HCT116 (cell line): Measurements from ENCODE around the gene APOD. TPM values are rescaled to one million over a fixed set of nuclear protein-coding genes. Genes with fewer than 3 reads are reported as not detected.

ENCODE experiments used
- ATAC-seq: fragments of 200-7000 bp; cut with Tn5 transposase; 2 replicates; pipeline ENCODE4 v1.9.1; 2020; ENCODE audit warnings: mild to moderate bottlenecking, moderate library complexity
- BruUV-seq: library from RNA; stranded (reverse); fragments of 400-500 nt; replicated peaks from 2 replicates; lab custom pipeline; 2021; lab: Mats Ljungman, UMichigan
- CTCF ChIA-PET: fragments of 300-600 bp; sonication (Branson Sonifier 250); formaldehyde crosslinking; loops from one replicate; lab custom pipeline; 2021; ENCODE audit warnings: antibody characterized with exemption; lab: Charles Lee
- POLR2A ChIA-PET: fragments of 300-600, 350-600 bp; sonication (Branson Sonifier 250); formaldehyde crosslinking; loops from one replicate; lab custom pipeline; 2021; ENCODE audit warnings: antibody characterized with exemption; lab: Charles Lee
- RAD21 ChIA-PET, 2 experiments: fragments of 300-600 bp; sonication (Branson Sonifier 250); formaldehyde crosslinking; loops; one replicate each; lab custom pipeline; 2023; ENCODE audit warnings: low total read pairs in 2 of 2; ENCODE audit not compliant: uncharacterized antibody in 2 of 2, unreplicated experiment in 2 of 2, low non-redundant PET in 1 of 2; lab: Charles Lee
- DNase-seq: peaks from one replicate; pipeline ENCODE4 v3.0.0-alpha.2; 2010; ENCODE audit warnings: low read depth, low spot score
- H2AFZ ChIP-seq: fragments of 200-600 bp; shearing (Covaris generic), sonication (generic); 2 replicates; pipeline ENCODE4 v1.6.1; 2017; ENCODE audit warnings: low read depth, mixed run types, mixed read lengths, antibody characterized with exemption, low read length; ENCODE audit not compliant: poor library complexity, severe bottlenecking
- H3K27ac ChIP-seq: 2 replicates; pipeline ENCODE4 v1.5.1; 2012; ENCODE audit warnings: low read depth, low read length
- H3K27me3 ChIP-seq: fragments of 200-600 bp; sonication (generic); 2 replicates; pipeline ENCODE4 v1.6.1; 2016; ENCODE audit warnings: mixed run types, low read length, mixed read lengths; ENCODE audit not compliant: insufficient read depth
- H3K36me3 ChIP-seq, 2 experiments: fragments of 200-500 bp in 1 of 2; fragments of 200-600 bp in 1 of 2; sonication (Bioruptor generic) in 1 of 2; sonication (generic) in 1 of 2; 2 replicates each; pipeline versions ENCODE4 v1.5.1 to v1.6.1; 2014 to 2016; ENCODE audit warnings: low read length in 2 of 2, inconsistent platforms in 1 of 2, mixed read lengths in 1 of 2, mixed run types in 1 of 2; ENCODE audit not compliant: insufficient read depth in 2 of 2, control insufficient read depth in 1 of 2
- H3K4me1 ChIP-seq, 2 experiments: fragments of 200-600 bp in 1 of 2; sonication (generic) in 1 of 2; 2 replicates each; pipeline versions ENCODE4 v1.5.1 to v1.6.1; 2012 to 2017; ENCODE audit warnings: low read length in 2 of 2, inconsistent platforms in 1 of 2, mild to moderate bottlenecking in 1 of 2, mixed read lengths in 1 of 2, mixed run types in 1 of 2, moderate library complexity in 1 of 2; ENCODE audit not compliant: insufficient read depth in 2 of 2, control insufficient read depth in 1 of 2
- H3K4me2 ChIP-seq: fragments of 200-600 bp; sonication (generic); 2 replicates; pipeline ENCODE4 v1.6.1; 2017; ENCODE audit warnings: mixed run types, low read length, mixed read lengths
- H3K4me3 ChIP-seq, 2 experiments: fragments of 200-600 bp in 1 of 2; sonication (generic) in 1 of 2; replicated peaks in 1 of 2; 2 replicates each; pipeline ENCODE4 v1.5.1; 2011 to 2016; ENCODE audit warnings: low read length in 2 of 2, control low read depth in 1 of 2, low read depth in 1 of 2, mild to moderate bottlenecking in 1 of 2, mixed read lengths in 1 of 2, mixed run types in 1 of 2
- H3K79me2 ChIP-seq: fragments of 200-600 bp; sonication (generic); 2 replicates; pipeline ENCODE4 v1.6.1; 2017; ENCODE audit warnings: mild to moderate bottlenecking, mixed run types, low read length, moderate library complexity, mixed read lengths; ENCODE audit not compliant: insufficient read depth
- H3K9ac ChIP-seq: fragments of 200-600 bp; sonication (generic); 2 replicates; pipeline ENCODE4 v1.6.1; 2016; ENCODE audit warnings: low read length, mixed read lengths
- H3K9me2 ChIP-seq: fragments of 200-600 bp; sonication (generic), shearing (Covaris generic); 2 replicates; pipeline ENCODE4 v1.6.1; 2017; ENCODE audit warnings: mixed run types, mild to moderate bottlenecking, moderate library complexity; ENCODE audit not compliant: insufficient read depth
- H3K9me3 ChIP-seq, 2 experiments: fragments of 200-500 bp in 1 of 2; fragments of 200-600 bp in 1 of 2; sonication (Bioruptor generic) in 1 of 2; sonication (generic) in 1 of 2; 2 replicates each; pipeline ENCODE4 v1.6.1; 2014 to 2017; ENCODE audit warnings: low read length in 2 of 2, mixed read lengths in 2 of 2, inconsistent platforms in 1 of 2, low read depth in 1 of 2, mild to moderate bottlenecking in 1 of 2, mixed run types in 1 of 2, moderate library complexity in 1 of 2; ENCODE audit not compliant: control insufficient read depth in 1 of 2, insufficient read depth in 1 of 2
- H4K20me1 ChIP-seq: fragments of 200-600 bp; sonication (generic), shearing (Covaris generic); 2 replicates; pipeline ENCODE4 v1.6.1; 2017; ENCODE audit warnings: mixed run types, mild to moderate bottlenecking, moderate library complexity; ENCODE audit not compliant: insufficient read depth
- ATF3 ChIP-seq: IDR thresholded peaks from 2 replicates; pipeline ENCODE4 v1.6.1; 2012
- CBX3 ChIP-seq: IDR thresholded peaks from 2 replicates; pipeline ENCODE4 v1.6.1; 2012; ENCODE audit warnings: low read depth
- CEBPB ChIP-seq: IDR thresholded peaks from 2 replicates; pipeline ENCODE4 v1.6.1; 2012; ENCODE audit warnings: low read depth
- EGR1 ChIP-seq: IDR thresholded peaks from 2 replicates; pipeline ENCODE4 v1.6.1; 2012; ENCODE audit warnings: low read depth
- ELF1 ChIP-seq: IDR thresholded peaks from 2 replicates; pipeline ENCODE4 v1.6.1; 2012; ENCODE audit warnings: low read depth, borderline replicate concordance
- EZH2 ChIP-seq: fragments of 200-600 bp; sonication (generic); IDR thresholded peaks from 2 replicates; pipeline ENCODE4 v1.6.1; 2017; ENCODE audit warnings: antibody characterized with exemption, mixed run types
- FOSL1 ChIP-seq: IDR thresholded peaks from 2 replicates; pipeline ENCODE4 v1.6.1; 2012; ENCODE audit warnings: low read depth
- MAX ChIP-seq: IDR thresholded peaks from 2 replicates; pipeline ENCODE4 v1.6.1; 2012
- POLR2A ChIP-seq: IDR thresholded peaks from 2 replicates; pipeline ENCODE4 v1.7.0; 2011; ENCODE audit warnings: borderline replicate concordance; ENCODE audit not compliant: insufficient read depth, insufficient read length; ENCODE audit errors: extremely low read depth
- POLR2AphosphoS5 ChIP-seq: IDR thresholded peaks from 2 replicates; pipeline ENCODE4 v1.6.1; 2011; ENCODE audit warnings: mild to moderate bottlenecking, low read depth, low read length, moderate library complexity
- RAD21 ChIP-seq: IDR thresholded peaks from 2 replicates; pipeline ENCODE4 v1.6.1; 2012; ENCODE audit warnings: low read depth, mild to moderate bottlenecking
- SIN3A ChIP-seq: IDR thresholded peaks from 2 replicates; pipeline ENCODE4 v1.6.1; 2012; ENCODE audit warnings: low read depth
- TCF7L2 ChIP-seq: IDR thresholded peaks from 2 replicates; pipeline ENCODE4 v1.7.0; 2011; ENCODE audit warnings: borderline replicate concordance, inconsistent platforms; ENCODE audit not compliant: insufficient read depth, insufficient read length; ENCODE audit errors: extremely low read depth
- ZFX ChIP-seq: fragments of 450-650 bp; IDR thresholded peaks from 2 replicates; pipeline ENCODE4 v1.6.1; 2017
- ZNF274 ChIP-seq: fragments of 200-500 bp; sonication (Bioruptor generic); IDR thresholded peaks from 2 replicates; pipeline ENCODE4 v1.6.1; 2014; ENCODE audit warnings: mild to moderate bottlenecking, low read depth, low read length, inconsistent platforms
- intact Hi-C: fragments of 100-400 bp; cut with micrococcal nuclease; formaldehyde crosslinking; loops from 2 replicates; pipeline ENCODE4 v1.10.0; 2022
- total RNA-seq: library from RNA; stranded (reverse); gene quantifications from one replicate; pipeline ENCODE4 v1.2.1, GENCODE V29; 2021; ENCODE audit not compliant: unreplicated experiment

Gene APOD
- total RNA-seq, 1 experiment from 2014 or later, result 0.76 TPM

- TF ChIP-seq ZFX (no peak), RAD21 (no peak)
These were observed 13.5 kb upstream of the APOD start (continued) for GRCh38 chr3:195597229-195597628.

GRCh38 chr3:195596765-195597171, 13.0 kb upstream of the APOD start:
- Histone ChIP-seq H3K9ac (no peak overlapping the region), H3K36me3 (no peaks in the 10 kb centered on the region), H3K4me3 (no peak overlapping the region), H3K27ac (no peak overlapping the region), H3K27me3 (no peaks in the 10 kb centered on the region), H3K4me1 (no peaks in the 10 kb centered on the region), H3K4me2 (no peak overlapping the region), H3K9me2 (no peaks in the 10 kb centered on the region), H3K9me3 (no peaks in the 10 kb centered on the region), H2AFZ (no peak overlapping the region), H3K79me2 (no peaks in the 10 kb centered on the region), H4K20me1 (no peaks in the 10 kb centered on the region)
- DNase-seq (no peak), ATAC-seq (no peak)
- RAD21 ChIA-PET, result no interaction called here
- TF ChIP-seq ATF3 (no peak), POLR2AphosphoS5 (no peak), POLR2A (no peak), ELF1 (no peak), CBX3 (no peak), SIN3A (no peak), FOSL1 (no peak), EZH2 (no peak), MAX (no peak), ZNF274 (no peak), TCF7L2 (no peak), RAD21 (no peak), EGR1 (no peak), CEBPB (no peak)
- intact Hi-C loops, result no loop called here
- no TSS peak for BruUV-seq
- POLR2A ChIA-PET, result no interaction called here
- CTCF ChIA-PET, result no interaction called here
